ENCODE results near the gene PPCDC. TPM values are rescaled to one million over a fixed set of nuclear protein-coding genes. Genes with fewer than 3 reads are reported as not detected.

The PPCDC gene
- total RNA-seq, result 6.8 and 10.9 TPM in 2 replicates

GRCh38 chr15:75023181-75023871 is at the start of gene PPCDC:
Gene PPCDC, plus strand, starts transcription at chr15:75023590. Its CDS starts 4,729 bp downstream, at chr15:75028319.

DNA sequence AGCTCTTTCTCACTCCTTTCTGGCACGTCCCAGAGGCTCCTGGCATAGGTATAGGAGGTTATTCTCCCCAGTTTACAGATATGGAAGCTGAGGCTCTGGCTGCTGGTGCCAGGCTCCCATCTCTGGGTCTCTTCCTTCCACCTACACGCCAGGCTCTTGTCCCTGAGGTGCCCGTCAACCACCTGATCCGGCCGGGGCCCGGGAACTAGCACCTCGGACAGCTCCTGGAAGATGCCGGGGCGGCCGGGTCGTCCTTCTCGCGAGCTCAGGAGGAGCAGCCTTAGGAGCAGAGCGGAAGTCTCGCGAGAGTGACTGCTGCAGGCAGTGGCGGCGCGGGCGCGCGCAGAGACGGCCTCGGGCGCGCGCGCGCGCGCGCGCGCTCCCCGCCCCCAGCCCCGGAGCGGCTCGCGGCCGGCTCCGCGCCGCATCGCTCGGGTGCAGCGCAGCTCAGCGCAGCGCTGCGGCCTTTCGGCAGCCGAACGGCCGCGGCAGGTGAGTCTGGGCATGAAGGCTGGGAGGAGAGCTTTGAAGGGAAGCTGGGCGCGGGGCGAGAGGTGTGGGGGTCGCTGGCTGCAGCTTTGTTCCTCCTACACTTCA is 28.1 kb upstream of the PPCDC start, which contains the start of gene SCAMP5:
Gene SCAMP5 (plus strand): TSS at position 382 of the 597 bp plus-strand sequence. CDS start 16,277 bp downstream, outside the sequence.

Other genes with a start within 250 kb of the PPCDC start
- gene CSK, start 241.5 kb upstream of the PPCDC start, total RNA-seq, result 32.8 and 96.9 TPM in 2 replicates
- gene LMAN1L, start 210.8 kb upstream of the PPCDC start, total RNA-seq, result 0.21 TPM in 1 of 2 replicates, not detected in the other
- gene CPLX3, start 197.0 kb upstream of the PPCDC start, total RNA-seq, result not detected in 2 replicates
- 21.8 and 21.9 TPM in 2 replicates for gene ULK3, start 180.4 kb upstream of the PPCDC start, total RNA-seq
- 26.3 and 43.4 TPM in 2 replicates for gene SCAMP2, start 150.2 kb upstream of the PPCDC start, total RNA-seq
- 22.6 and 41.5 TPM in 2 replicates for gene MPI, start 133.5 kb upstream of the PPCDC start, total RNA-seq
- 70.4 and 72.1 TPM in 2 replicates for gene FAM219B, start 116.7 kb upstream of the PPCDC start, total RNA-seq
- 64.9 and 75.4 TPM in 2 replicates for gene COX5A, start 85.5 kb upstream of the PPCDC start, total RNA-seq
- 5.6 and 5.8 TPM in 2 replicates for gene RPP25, start 66.8 kb upstream of the PPCDC start, total RNA-seq
- gene SCAMP5, start 28.0 kb upstream of the PPCDC start, total RNA-seq, result under 0.01 and 0.64 TPM in 2 replicates
- 2.7 and 15.6 TPM in 2 replicates for gene C15orf39, start 178.3 kb downstream of the PPCDC start, total RNA-seq
- gene GOLGA6C, start 234.7 kb downstream of the PPCDC start, total RNA-seq, result not detected in 2 replicates

Measured in nasal cavity respiratory epithelium epithelial cell of viscerocranial mucosa (primary cell).